ENCODE results near the gene PLB1. TPM values are rescaled to one million over a fixed set of nuclear protein-coding genes. Genes with fewer than 3 reads are reported as not detected.

The PLB1 gene
- total RNA-seq, 1 donor from 2014 or later, result 0.64 TPM

- Mint-ChIP-seq H3K27ac (ENCODE audit: unreplicated experiment) (no peak overlapping the region), H3K27me3 (ENCODE audit: unreplicated experiment) (peaks cover 15% of the 10 kb centered on the region), H3K4me3 (ENCODE audit: unreplicated experiment) (no peak overlapping the region), H3K4me1 (ENCODE audit: unreplicated experiment) (peaks cover 3% of the 10 kb centered on the region), H3K36me3 (ENCODE audit: unreplicated experiment) (no peaks in the 10 kb centered on the region), H3K9me3 (ENCODE audit: unreplicated experiment) (no peaks in the 10 kb centered on the region)
- TF ChIP-seq, protein P1, sequence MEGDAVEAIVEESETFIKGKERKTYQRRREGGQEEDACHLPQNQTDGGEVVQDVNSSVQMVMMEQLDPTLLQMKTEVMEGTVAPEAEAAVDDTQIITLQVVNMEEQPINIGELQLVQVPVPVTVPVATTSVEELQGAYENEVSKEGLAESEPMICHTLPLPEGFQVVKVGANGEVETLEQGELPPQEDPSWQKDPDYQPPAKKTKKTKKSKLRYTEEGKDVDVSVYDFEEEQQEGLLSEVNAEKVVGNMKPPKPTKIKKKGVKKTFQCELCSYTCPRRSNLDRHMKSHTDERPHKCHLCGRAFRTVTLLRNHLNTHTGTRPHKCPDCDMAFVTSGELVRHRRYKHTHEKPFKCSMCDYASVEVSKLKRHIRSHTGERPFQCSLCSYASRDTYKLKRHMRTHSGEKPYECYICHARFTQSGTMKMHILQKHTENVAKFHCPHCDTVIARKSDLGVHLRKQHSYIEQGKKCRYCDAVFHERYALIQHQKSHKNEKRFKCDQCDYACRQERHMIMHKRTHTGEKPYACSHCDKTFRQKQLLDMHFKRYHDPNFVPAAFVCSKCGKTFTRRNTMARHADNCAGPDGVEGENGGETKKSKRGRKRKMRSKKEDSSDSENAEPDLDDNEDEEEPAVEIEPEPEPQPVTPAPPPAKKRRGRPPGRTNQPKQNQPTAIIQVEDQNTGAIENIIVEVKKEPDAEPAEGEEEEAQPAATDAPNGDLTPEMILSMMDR (IDR thresholded peaks at IDR 0.05), result no peak
- DNase-seq (ENCODE audit: extremely low spot score, unreplicated experiment), result no peak
These were observed 48.6 kb downstream of the PLB1 start for GRCh38 chr2:28544405-28544921.

DNA sequence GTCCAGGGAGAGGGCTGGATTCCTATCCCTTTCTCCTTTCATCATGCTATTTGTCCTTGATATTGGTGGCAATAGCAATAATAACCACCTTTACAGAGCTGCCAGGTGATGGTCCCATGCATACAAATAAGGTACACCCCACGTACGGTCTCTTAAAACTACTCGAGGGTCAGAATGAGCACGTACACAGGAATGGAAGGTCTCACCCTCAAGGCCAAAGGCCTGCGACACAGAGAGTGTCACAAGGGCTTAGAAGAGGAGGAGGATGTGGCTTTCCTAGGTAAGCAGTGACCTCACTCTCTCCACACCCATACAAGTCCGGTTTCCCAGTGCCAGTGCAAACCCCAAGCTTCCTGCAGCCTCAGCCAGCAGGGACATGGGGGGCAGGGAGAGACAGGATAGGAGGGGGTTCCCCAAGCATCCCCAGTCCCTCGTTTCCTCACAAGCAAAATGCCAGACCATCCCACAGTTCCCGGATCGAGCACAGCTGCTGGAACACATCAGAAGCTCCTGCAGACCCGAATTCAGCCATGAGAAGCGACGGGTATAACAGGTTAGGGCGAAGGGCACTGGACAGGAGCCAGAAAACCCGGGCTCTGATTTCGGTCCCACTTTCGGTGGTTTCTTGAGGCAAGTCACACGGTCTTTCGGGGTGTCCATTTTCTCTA, 49.2 kb downstream of the PLB1 start:
- no peaks in the 10 kb centered on the region for H3K36me3 Mint-ChIP-seq (ENCODE audit: unreplicated experiment)
- TF ChIP-seq, protein P1 (IDR thresholded peaks at IDR 0.05), result no peak
- DNase-seq (ENCODE audit: extremely low spot score, unreplicated experiment), result no peak
- H3K4me3 Mint-ChIP-seq (ENCODE audit: unreplicated experiment), result no peak overlapping the region
- peaks cover 3% of the 10 kb centered on the region for H3K4me1 Mint-ChIP-seq (ENCODE audit: unreplicated experiment)
- no peak overlapping the region for H3K27ac Mint-ChIP-seq (ENCODE audit: unreplicated experiment)
- H3K27me3 Mint-ChIP-seq (ENCODE audit: unreplicated experiment), result peaks cover 13% of the 10 kb centered on the region
- H3K9me3 Mint-ChIP-seq (ENCODE audit: unreplicated experiment), result no peaks in the 10 kb centered on the region

DNA sequence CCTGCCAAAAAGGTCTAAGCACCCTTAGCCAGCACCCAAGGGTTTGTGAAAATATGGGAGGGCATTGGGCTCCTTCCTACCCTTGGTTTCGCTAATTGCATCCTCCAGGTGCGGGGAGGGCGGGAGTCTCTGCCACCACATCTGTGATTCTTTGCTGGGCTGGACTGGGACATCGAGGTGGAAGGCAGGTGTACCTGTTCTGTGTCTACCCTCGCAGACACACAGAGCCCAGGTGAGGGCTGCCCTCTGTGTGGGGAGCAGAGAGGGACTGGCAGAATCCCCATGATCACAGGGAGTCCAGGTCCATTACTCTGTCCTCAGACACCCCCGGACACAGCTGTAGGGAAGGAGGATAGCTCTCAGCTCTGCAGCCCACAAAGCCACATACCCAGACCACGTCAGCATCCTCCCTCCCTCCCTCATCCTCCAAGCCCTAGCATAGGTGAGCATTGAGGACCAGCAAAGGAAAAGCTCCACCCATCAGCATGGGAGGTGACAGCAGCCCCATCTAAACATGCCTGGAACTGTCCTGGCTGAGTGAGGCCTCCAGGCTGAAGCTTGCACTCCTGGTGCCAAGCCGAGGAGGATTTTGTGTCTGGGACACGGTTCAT, 49.8 kb downstream of the PLB1 start:
- TF ChIP-seq, protein P1 (IDR thresholded peaks at IDR 0.05), result no peak
- Mint-ChIP-seq H3K4me3 (ENCODE audit: unreplicated experiment) (no peak overlapping the region), H3K36me3 (ENCODE audit: unreplicated experiment) (no peaks in the 10 kb centered on the region), H3K27me3 (ENCODE audit: unreplicated experiment) (peaks cover 7% of the 10 kb centered on the region), H3K27ac (ENCODE audit: unreplicated experiment) (no peak overlapping the region), H3K9me3 (ENCODE audit: unreplicated experiment) (no peaks in the 10 kb centered on the region), H3K4me1 (ENCODE audit: unreplicated experiment) (peaks cover 3% of the 10 kb centered on the region)
- DNase-seq (ENCODE audit: extremely low spot score, unreplicated experiment), result no peak

GRCh38 chr2:28546242-28546641, 50.4 kb downstream of the PLB1 start:
- Mint-ChIP-seq H3K27me3 (ENCODE audit: unreplicated experiment) (peaks cover 6% of the 10 kb centered on the region), H3K9me3 (ENCODE audit: unreplicated experiment) (no peaks in the 10 kb centered on the region), H3K36me3 (ENCODE audit: unreplicated experiment) (no peaks in the 10 kb centered on the region), H3K27ac (ENCODE audit: unreplicated experiment) (no peak overlapping the region), H3K4me3 (ENCODE audit: unreplicated experiment) (no peak overlapping the region), H3K4me1 (ENCODE audit: unreplicated experiment) (peaks cover 3% of the 10 kb centered on the region)
- TF ChIP-seq, protein P1 (IDR thresholded peaks at IDR 0.05), result no peak
- no peak for DNase-seq (ENCODE audit: extremely low spot score, unreplicated experiment)

- H3K4me1 Mint-ChIP-seq (ENCODE audit: unreplicated experiment), result peaks cover 3% of the 10 kb centered on the region
- H3K27ac Mint-ChIP-seq (ENCODE audit: unreplicated experiment), result no peak overlapping the region
- no peaks in the 10 kb centered on the region for H3K36me3 Mint-ChIP-seq (ENCODE audit: unreplicated experiment)
These were observed 51.5 kb downstream of the PLB1 start for GRCh38 chr2:28547223-28547860.

More at GRCh38 chr2:28547223-28547860, 51.5 kb downstream of the PLB1 start:
- no peak for DNase-seq (ENCODE audit: extremely low spot score, unreplicated experiment)
- Mint-ChIP-seq H3K27me3 (ENCODE audit: unreplicated experiment) (peaks cover 4% of the 10 kb centered on the region), H3K4me3 (ENCODE audit: unreplicated experiment) (no peak overlapping the region), H3K9me3 (ENCODE audit: unreplicated experiment) (no peaks in the 10 kb centered on the region)
- TF ChIP-seq, protein P1 (IDR thresholded peaks at IDR 0.05), result no peak

Measured in osteocyte (in vitro differentiated cells).